IMR-90 (cell line): ENCODE data around the gene ADGRV1.

Source experiments
- BHLHE40 ChIP-seq: fragments of 150-350 bp; IDR thresholded peaks from 2 replicates; pipeline ENCODE4 v1.6.1; 2016; ENCODE audit warnings: mild to moderate bottlenecking, low read depth, low read length
- CEBPB ChIP-seq: IDR thresholded peaks from 2 replicates; pipeline ENCODE4 v1.6.1; 2012; ENCODE audit warnings: low read depth, low read length, improper control_type of control experiment
- CTCF ChIP-seq: conservative IDR thresholded peaks from 2 replicates; pipeline ENCODE4 v1.5.1; 2012; ENCODE audit warnings: mild to moderate bottlenecking, low read depth, low read length, improper control_type of control experiment
- ELK1 ChIP-seq: fragments of 150-350 bp; IDR thresholded peaks from 2 replicates; pipeline ENCODE4 v1.6.1; 2016; ENCODE audit warnings: low read depth, mild to moderate bottlenecking, low read length, moderate library complexity, borderline replicate concordance
- FOS ChIP-seq: fragments of 150-350 bp; IDR thresholded peaks from 2 replicates; pipeline ENCODE4 v1.6.1; 2016; ENCODE audit warnings: low read depth, low read length
- MXI1 ChIP-seq: IDR thresholded peaks from 2 replicates; pipeline ENCODE4 v1.6.1; 2012; ENCODE audit warnings: low read depth, mild to moderate bottlenecking, low read length, moderate library complexity, borderline replicate concordance
- NFE2L2 ChIP-seq: fragments of 150-350 bp; IDR thresholded peaks from 2 replicates; pipeline ENCODE4 v1.6.1; 2016; ENCODE audit warnings: low read depth, mild to moderate bottlenecking, low read length
- POLR2A ChIP-seq: IDR thresholded peaks from 2 replicates; pipeline ENCODE4 v1.6.1; 2012; ENCODE audit warnings: mild to moderate bottlenecking, low read depth, low read length
- RAD21 ChIP-seq: IDR thresholded peaks from 2 replicates; pipeline ENCODE4 v1.6.1; 2012; ENCODE audit warnings: low read length, improper control_type of control experiment
- RCOR1 ChIP-seq: IDR thresholded peaks from 2 replicates; pipeline ENCODE4 v1.6.1; 2012; ENCODE audit warnings: mild to moderate bottlenecking, low read length, improper control_type of control experiment; ENCODE audit not compliant: insufficient replicate concordance
- RFX5 ChIP-seq: IDR thresholded peaks from 2 replicates; pipeline ENCODE4 v1.8.0; 2012; ENCODE audit warnings: low read depth, mild to moderate bottlenecking, low read length, moderate library complexity
- USF2 ChIP-seq: fragments of 150-350 bp; IDR thresholded peaks from 2 replicates; pipeline ENCODE4 v1.6.1; 2017; ENCODE audit warnings: mild to moderate bottlenecking, antibody characterized with exemption, low read length, low read depth

GRCh38 chr5:90997082-90997481, 438.5 kb downstream of the ADGRV1 start:
- no peak for TF ChIP-seq BHLHE40
- no peak for TF ChIP-seq CTCF
- TF ChIP-seq NFE2L2: no peak
- TF ChIP-seq RAD21: no peak
- no peak for TF ChIP-seq POLR2A
- TF ChIP-seq ELK1: no peak
- TF ChIP-seq CEBPB: no peak
- no peak for TF ChIP-seq RFX5
- TF ChIP-seq USF2: no peak
- no peak for TF ChIP-seq RCOR1
- TF ChIP-seq MXI1: no peak
- no peak for TF ChIP-seq FOS
